Measurements from ENCODE around the gene PCDHGA4.

DNA sequence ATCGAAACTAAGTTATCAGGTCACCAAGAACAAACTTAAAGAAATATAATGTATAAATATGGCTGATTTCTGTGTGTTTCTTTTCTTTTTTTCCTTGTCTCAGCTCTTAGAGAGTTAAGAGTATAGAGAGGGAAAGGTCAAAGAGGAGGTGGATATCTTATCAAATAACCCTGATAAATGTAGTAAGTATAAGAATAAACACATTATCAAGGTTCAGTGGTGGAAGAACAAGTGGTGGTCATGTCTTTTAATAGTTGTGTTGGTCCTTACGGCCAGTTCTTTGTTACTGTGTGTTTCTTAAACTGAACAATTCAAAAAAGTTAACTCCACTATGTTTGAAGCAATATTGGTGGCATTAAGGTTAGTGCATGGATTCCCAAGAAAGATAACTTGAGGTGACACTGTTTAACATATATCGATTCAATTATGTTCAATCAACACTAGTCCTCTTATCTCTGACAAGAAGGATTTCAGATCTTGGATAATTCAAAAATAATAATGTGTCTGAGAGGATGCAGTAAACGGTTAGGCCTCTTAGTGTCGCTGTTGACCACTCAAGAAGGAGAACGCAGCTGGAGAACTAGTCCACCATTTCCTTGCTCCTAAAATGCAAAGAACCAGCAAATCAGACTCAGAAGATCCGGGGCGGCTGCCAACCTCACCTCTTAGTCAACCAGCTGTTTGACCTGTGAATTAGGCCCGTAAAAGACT is 11.4 kb upstream of the PCDHGA4 start, which contains the start of gene PCDHGA3:
- no peak for TF ChIP-seq POLR2A (IDR thresholded peaks at IDR 0.05)
- TF ChIP-seq, protein P1, sequence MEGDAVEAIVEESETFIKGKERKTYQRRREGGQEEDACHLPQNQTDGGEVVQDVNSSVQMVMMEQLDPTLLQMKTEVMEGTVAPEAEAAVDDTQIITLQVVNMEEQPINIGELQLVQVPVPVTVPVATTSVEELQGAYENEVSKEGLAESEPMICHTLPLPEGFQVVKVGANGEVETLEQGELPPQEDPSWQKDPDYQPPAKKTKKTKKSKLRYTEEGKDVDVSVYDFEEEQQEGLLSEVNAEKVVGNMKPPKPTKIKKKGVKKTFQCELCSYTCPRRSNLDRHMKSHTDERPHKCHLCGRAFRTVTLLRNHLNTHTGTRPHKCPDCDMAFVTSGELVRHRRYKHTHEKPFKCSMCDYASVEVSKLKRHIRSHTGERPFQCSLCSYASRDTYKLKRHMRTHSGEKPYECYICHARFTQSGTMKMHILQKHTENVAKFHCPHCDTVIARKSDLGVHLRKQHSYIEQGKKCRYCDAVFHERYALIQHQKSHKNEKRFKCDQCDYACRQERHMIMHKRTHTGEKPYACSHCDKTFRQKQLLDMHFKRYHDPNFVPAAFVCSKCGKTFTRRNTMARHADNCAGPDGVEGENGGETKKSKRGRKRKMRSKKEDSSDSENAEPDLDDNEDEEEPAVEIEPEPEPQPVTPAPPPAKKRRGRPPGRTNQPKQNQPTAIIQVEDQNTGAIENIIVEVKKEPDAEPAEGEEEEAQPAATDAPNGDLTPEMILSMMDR (IDR thresholded peaks at IDR 0.05 in 4 of 5, conservative IDR thresholded peaks at IDR 0.05 in 1 of 5), result peak in 4 of 5 experiments; percentile 29 to 46 (median 44)
